Measurements from ENCODE around the gene PPP1R3E. TPM values are rescaled to one million over a fixed set of nuclear protein-coding genes. Genes with fewer than 3 reads are reported as not detected.

The PPP1R3E gene
- total and polyA plus RNA-seq, 2 of the 13 experiments (the other 11 are each of a cell fraction or from before 2014, with no cell fraction given) = 16.5 to 26.5 TPM

GRCh38 chr14:23327947-23328744 lies 25.5 kb upstream of the PPP1R3E start (continued):
- TF ChIP-seq ZBTB7B (CRISPR knock-in tag; IDR thresholded peaks at IDR 0.05) = 0 out of 2 replicates have a peak, but pooled peaks have one; percentile 37
- peak; percentile 52; the same call in 1 of the 2 replicates for TF ChIP-seq KDM6A (CRISPR knock-in tag; IDR thresholded peaks at IDR 0.05; ENCODE audit: low read depth)
- peak; percentile 13; the same call in 1 of the 2 replicates for TF ChIP-seq ZNF792 (CRISPR knock-in tag; IDR thresholded peaks at IDR 0.05)
- TF ChIP-seq ESRRA (CRISPR knock-in tag; IDR thresholded peaks at IDR 0.05; ENCODE audit: low read depth) = no peak
- 0 out of 2 replicates have a peak, but pooled peaks have one; percentile 50 for TF ChIP-seq ZBTB34 (CRISPR knock-in tag; IDR thresholded peaks at IDR 0.05)
- peak; percentile 19; the same call in 1 of the 2 replicates for TF ChIP-seq ZNF205 (CRISPR knock-in tag; IDR thresholded peaks at IDR 0.05)
- 0 out of 2 replicates have a peak, but pooled peaks have one; percentile 60 for TF ChIP-seq PPARG (CRISPR knock-in tag; conservative IDR thresholded peaks at IDR 0.05)
- TF ChIP-seq SOX13 (IDR thresholded peaks at IDR 0.05) = no peak
- peak in 1 of 2 experiments; percentile 15; a peak in 1 of 4 replicates for TF ChIP-seq SOX13 (CRISPR knock-in tag; conservative IDR thresholded peaks at IDR 0.05 in 1 of 2, IDR thresholded peaks at IDR 0.05 in 1 of 2)
- peak; percentile 52; the same call in 1 of the 2 replicates for TF ChIP-seq ZNF724P (CRISPR knock-in tag; IDR thresholded peaks at IDR 0.05; ENCODE audit: borderline replicate concordance)
- peak; percentile 67; the same call in 1 of the 2 replicates for TF ChIP-seq ZBED4 (CRISPR knock-in tag; IDR thresholded peaks at IDR 0.05; ENCODE audit: borderline replicate concordance)
- peak; percentile 68; the same call in 1 of the 2 replicates for TF ChIP-seq ZSCAN25 (CRISPR knock-in tag; IDR thresholded peaks at IDR 0.05)
- 0 out of 2 replicates have a peak, but pooled peaks have one; percentile 23 for TF ChIP-seq TOPORS (CRISPR knock-in tag; IDR thresholded peaks at IDR 0.05)
- peak; percentile 72 for TF ChIP-seq IKZF4 (CRISPR knock-in tag; IDR thresholded peaks at IDR 0.05; ENCODE audit: borderline replicate concordance, low read depth, not compliant biosample characterization)
- no peak; the same call in 1 of the 2 replicates for TF ChIP-seq DRAP1 (CRISPR knock-in tag; IDR thresholded peaks at IDR 0.05)
- no peak for TF ChIP-seq POLR2AphosphoS5 (IDR thresholded peaks at IDR 0.05; ENCODE audit: low read depth, low read length)
